H9 (cell line): ENCODE data around the gene PAGE4. TPM values are rescaled to one million over a fixed set of nuclear protein-coding genes. Genes with fewer than 3 reads are reported as not detected.

Experiments used
- DNase-seq: peaks from one replicate; pipeline ENCODE4 v3.0.0-alpha.2; 2017
- H2AFZ ChIP-seq: one replicate; pipeline ENCODE4 v1.6.1; 2013; ENCODE audit warnings: mild to moderate bottlenecking, low read length, control low read depth, moderate library complexity
- H2AK5ac ChIP-seq: 2 replicates; pipeline ENCODE4 v1.6.1; 2013; ENCODE audit warnings: low read length, control low read depth, mixed read lengths; ENCODE audit not compliant: insufficient read length
- H2BK120ac ChIP-seq: one replicate; pipeline ENCODE4 v1.6.1; 2013; ENCODE audit warnings: low read depth, mild to moderate bottlenecking, low read length, control low read depth, inconsistent platforms; ENCODE audit not compliant: poor library complexity, severe bottlenecking
- H2BK12ac ChIP-seq: 2 replicates; pipeline ENCODE4 v1.6.1; 2013; ENCODE audit warnings: low read length, control low read depth, mixed read lengths, low read depth; ENCODE audit not compliant: insufficient read length
- H2BK15ac ChIP-seq: 2 replicates; pipeline ENCODE4 v1.6.1; 2013; ENCODE audit warnings: low read depth, low read length, control low read depth
- H2BK20ac ChIP-seq: one replicate; pipeline ENCODE4 v1.6.1; 2013; ENCODE audit warnings: low read depth, mild to moderate bottlenecking, low read length, control low read depth, inconsistent platforms; ENCODE audit not compliant: poor library complexity, severe bottlenecking
- H2BK5ac ChIP-seq: 2 replicates; pipeline ENCODE4 v1.6.1; 2013; ENCODE audit warnings: low read length, control low read depth, mixed read lengths; ENCODE audit not compliant: insufficient read length
- H3K14ac ChIP-seq: 2 replicates; pipeline ENCODE4 v1.6.1; 2013; ENCODE audit warnings: low read length, control low read depth; ENCODE audit not compliant: insufficient read depth
- H3K18ac ChIP-seq: 2 replicates; pipeline ENCODE4 v1.6.1; 2013; ENCODE audit warnings: low read depth, mild to moderate bottlenecking, mixed read lengths, low read length, control low read depth; ENCODE audit not compliant: insufficient read length
- H3K23ac ChIP-seq: 2 replicates; pipeline ENCODE4 v1.6.1; 2013; ENCODE audit warnings: low read length, control low read depth, mixed read lengths, low read depth; ENCODE audit not compliant: insufficient read length
- H3K23me2 ChIP-seq: 2 replicates; pipeline ENCODE4 v1.6.1; 2013; ENCODE audit warnings: low read depth, mild to moderate bottlenecking, mixed read lengths, low read length, control low read depth; ENCODE audit not compliant: insufficient read length, poor library complexity, severe bottlenecking
- H3K27ac ChIP-seq: 2 replicates; pipeline ENCODE4 v1.5.1; 2013; ENCODE audit warnings: low read length, control low read depth, mixed read lengths, low read depth; ENCODE audit not compliant: insufficient read length
- H3K27me3 ChIP-seq: 2 replicates; pipeline ENCODE4 v1.6.1; 2013; ENCODE audit warnings: low read length, control low read depth, inconsistent platforms; ENCODE audit not compliant: insufficient read depth
- H3K4ac ChIP-seq: 2 replicates; pipeline ENCODE4 v1.6.1; 2013; ENCODE audit warnings: low read depth, mild to moderate bottlenecking, control low read depth, inconsistent platforms, low read length, moderate library complexity
- H3K4me1 ChIP-seq: 2 replicates; pipeline ENCODE4 v1.6.1; 2013; ENCODE audit warnings: low read length, control low read depth, inconsistent platforms; ENCODE audit not compliant: insufficient read depth
- H3K4me2 ChIP-seq: 2 replicates; pipeline ENCODE4 v1.6.1; 2013; ENCODE audit warnings: low read length, control low read depth, mixed read lengths; ENCODE audit not compliant: insufficient read length, insufficient read depth
- H3K56ac ChIP-seq: 2 replicates; pipeline ENCODE4 v1.6.1; 2013; ENCODE audit warnings: low read depth, mild to moderate bottlenecking, mixed read lengths, low read length, control low read depth; ENCODE audit not compliant: insufficient read length
- H3K79me1 ChIP-seq: 2 replicates; pipeline ENCODE4 v1.6.1; 2013; ENCODE audit warnings: low read depth, mild to moderate bottlenecking, moderate library complexity, low read length, control low read depth, inconsistent platforms; ENCODE audit not compliant: insufficient read depth, poor library complexity, severe bottlenecking
- H3K79me2 ChIP-seq: 2 replicates; pipeline ENCODE4 v1.6.1; 2013; ENCODE audit warnings: low read length, control low read depth, inconsistent platforms; ENCODE audit not compliant: insufficient read depth
- H3K9ac ChIP-seq: 2 replicates; pipeline ENCODE4 v1.6.1; 2013; ENCODE audit warnings: low read length, control low read depth, mixed read lengths; ENCODE audit not compliant: insufficient read length; ENCODE audit errors: extremely low read depth
- H3K9me3 ChIP-seq: one replicate; pipeline ENCODE4 v1.6.1; 2013; ENCODE audit warnings: low read depth, low read length, inconsistent platforms; ENCODE audit not compliant: control insufficient read depth
- H3T11ph ChIP-seq: one replicate; pipeline ENCODE4 v1.6.1; 2013; ENCODE audit warnings: mild to moderate bottlenecking, low read length, control low read depth, inconsistent platforms
- H4K20me1 ChIP-seq: one replicate; pipeline ENCODE4 v1.6.1; 2013; ENCODE audit not compliant: control insufficient read depth, insufficient read length, insufficient read depth
- H4K5ac ChIP-seq: 2 replicates; pipeline ENCODE4 v1.6.1; 2013; ENCODE audit warnings: low read depth, mild to moderate bottlenecking, mixed read lengths, low read length, control low read depth; ENCODE audit not compliant: insufficient read length
- H4K8ac ChIP-seq: replicated peaks from 2 replicates; pipeline ENCODE4 v1.6.1; 2013; ENCODE audit warnings: low read length, control low read depth, mixed read lengths, low read depth; ENCODE audit not compliant: insufficient read length
- H4K91ac ChIP-seq: 2 replicates; pipeline ENCODE4 v1.6.1; 2013; ENCODE audit warnings: low read depth, mild to moderate bottlenecking, moderate library complexity, mixed read lengths, low read length, control low read depth; ENCODE audit not compliant: insufficient read length
- H3K27ac Mint-ChIP-seq, 3 experiments: 2 replicates in 2 of 3; 3 replicates in 1 of 3; pipeline ENCODE4 v1.8.0; 2020 to 2021; ENCODE audit warnings: mixed read lengths in 3 of 3, mild to moderate bottlenecking in 1 of 3, moderate library complexity in 1 of 3
- H3K27me3 Mint-ChIP-seq: 2 replicates; pipeline ENCODE4 v1.8.0; 2021; ENCODE audit warnings: low read depth, mild to moderate bottlenecking, moderate library complexity, mixed read lengths
- H3K36me3 Mint-ChIP-seq, 3 experiments: 2 replicates in 2 of 3; 3 replicates in 1 of 3; pipeline ENCODE4 v1.8.0; 2020 to 2021; ENCODE audit warnings: low read depth in 3 of 3, mixed read lengths in 3 of 3; ENCODE audit not compliant: insufficient read depth in 1 of 3
- H3K4me1 Mint-ChIP-seq, 2 experiments: 2 replicates each; pipeline ENCODE4 v1.8.0; 2020; ENCODE audit warnings: mixed read lengths in 2 of 2
- H3K4me3 Mint-ChIP-seq, 2 experiments: 2 replicates in 1 of 2; 3 replicates in 1 of 2; pipeline ENCODE4 v1.8.0; 2020 to 2021; ENCODE audit warnings: mild to moderate bottlenecking in 2 of 2, mixed read lengths in 2 of 2, moderate library complexity in 1 of 2
- H3K9me3 Mint-ChIP-seq, 2 experiments: 2 replicates in 1 of 2; 3 replicates in 1 of 2; pipeline ENCODE4 v1.8.0; 2020; ENCODE audit warnings: mild to moderate bottlenecking in 2 of 2, mixed read lengths in 2 of 2, moderate library complexity in 1 of 2
- WGBS: extraction: QIAGEN DNeasy Blood & Tissue Kit; methylation state at CpG from one replicate; pipeline ENCODE4 v1.1.7; 2013; ENCODE audit warnings: missing lambda C conversion rate, low lambda C conversion rate, mixed read lengths; ENCODE audit not compliant: insufficient read length; ENCODE audit errors: extremely low coverage; 5-methylcytosine and 5-hydroxymethylcytosine counted together
- total RNA-seq: library from RNA; stranded (reverse); gene quantifications from 2 replicates; pipeline ENCODE4 v1.2.1, GENCODE V29; 2021
- TF ChIP-seq, protein P1 (sequence below): fragments of 200-600 bp; sonication (generic); conservative IDR thresholded peaks from 3 replicates; pipeline ENCODE4 v1.8.0; 2021; ENCODE audit warnings: antibody characterized with exemption, mild to moderate bottlenecking

Gene PAGE4
- total RNA-seq, 1 experiment from 2014 or later, result 0.57 TPM

DNA sequence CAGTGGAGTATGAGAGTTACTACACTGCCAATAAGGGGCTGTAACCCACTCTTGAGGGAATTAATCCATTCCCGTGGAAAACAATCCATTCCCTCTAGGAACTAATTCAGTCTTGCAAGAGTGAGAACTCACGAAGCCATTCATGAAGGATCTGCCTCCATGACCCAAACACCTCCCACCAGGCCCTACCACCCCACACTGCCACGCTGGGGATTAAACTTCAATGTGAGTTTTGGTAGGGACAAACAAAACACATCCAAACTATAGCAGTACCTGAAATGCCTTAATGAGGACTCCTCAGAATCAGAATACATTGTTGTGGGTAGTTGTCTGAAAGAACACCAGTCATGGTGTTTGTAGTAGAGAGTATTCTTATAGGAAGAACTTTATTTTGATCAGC lies 19.2 kb downstream of the PAGE4 start:
- Histone ChIP-seq H4K91ac (no peak overlapping the region), H3K14ac (no peak overlapping the region), H3K56ac (no peak overlapping the region), H3K9ac (no peak overlapping the region), H3K27me3 (no peaks in the 10 kb centered on the region), H3K79me2 (no peaks in the 10 kb centered on the region), H4K8ac (no peak overlapping the region), H2AK5ac (no peak overlapping the region), H3K9me3 (peaks cover 30% of the 10 kb centered on the region), H4K5ac (no peak overlapping the region), H2BK5ac (no peak overlapping the region), H3K18ac (no peak overlapping the region), H3T11ph (no peak overlapping the region), H3K79me1 (no peaks in the 10 kb centered on the region), H4K20me1 (no peaks in the 10 kb centered on the region), H2BK15ac (no peak overlapping the region), H3K4ac (no peak overlapping the region), H2BK20ac (no peak overlapping the region), H2BK120ac (no peak overlapping the region), H3K4me1 (no peaks in the 10 kb centered on the region), H3K27ac (no peak overlapping the region), H2AFZ (no peak overlapping the region), H2BK12ac (no peak overlapping the region), H3K4me2 (no peak overlapping the region), H3K23ac (no peak overlapping the region), H3K23me2 (no peaks in the 10 kb centered on the region)
- Mint-ChIP-seq H3K36me3 (no peaks in the 10 kb centered on the region; a peak in 1 of 7 replicates), H3K9me3 (peaks cover 77 to 86% of the 10 kb centered on the region in 2 experiments), H3K4me1 (no peaks in the 10 kb centered on the region), H3K4me3 (no peak overlapping the region), H3K27ac (no peak overlapping the region), H3K27me3 (no peaks in the 10 kb centered on the region; the same call in 1 of the 2 replicates)
- no CpG with 5 or more reads among the region's 3 CpGs for WGBS
- TF ChIP-seq, protein P1, sequence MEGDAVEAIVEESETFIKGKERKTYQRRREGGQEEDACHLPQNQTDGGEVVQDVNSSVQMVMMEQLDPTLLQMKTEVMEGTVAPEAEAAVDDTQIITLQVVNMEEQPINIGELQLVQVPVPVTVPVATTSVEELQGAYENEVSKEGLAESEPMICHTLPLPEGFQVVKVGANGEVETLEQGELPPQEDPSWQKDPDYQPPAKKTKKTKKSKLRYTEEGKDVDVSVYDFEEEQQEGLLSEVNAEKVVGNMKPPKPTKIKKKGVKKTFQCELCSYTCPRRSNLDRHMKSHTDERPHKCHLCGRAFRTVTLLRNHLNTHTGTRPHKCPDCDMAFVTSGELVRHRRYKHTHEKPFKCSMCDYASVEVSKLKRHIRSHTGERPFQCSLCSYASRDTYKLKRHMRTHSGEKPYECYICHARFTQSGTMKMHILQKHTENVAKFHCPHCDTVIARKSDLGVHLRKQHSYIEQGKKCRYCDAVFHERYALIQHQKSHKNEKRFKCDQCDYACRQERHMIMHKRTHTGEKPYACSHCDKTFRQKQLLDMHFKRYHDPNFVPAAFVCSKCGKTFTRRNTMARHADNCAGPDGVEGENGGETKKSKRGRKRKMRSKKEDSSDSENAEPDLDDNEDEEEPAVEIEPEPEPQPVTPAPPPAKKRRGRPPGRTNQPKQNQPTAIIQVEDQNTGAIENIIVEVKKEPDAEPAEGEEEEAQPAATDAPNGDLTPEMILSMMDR, result no peak
- DNase-seq, result no peak
